GM12872 (cell line): ENCODE results near the gene MRPL22.

Experiments
- TF ChIP-seq, protein P1 (sequence below): IDR thresholded peaks from 3 replicates; pipeline ENCODE4 v1.5.1; 2011; ENCODE audit warnings: low read depth, mild to moderate bottlenecking, low read length, moderate library complexity; ENCODE audit not compliant: insufficient read depth

Gene MRPL22

DNA sequence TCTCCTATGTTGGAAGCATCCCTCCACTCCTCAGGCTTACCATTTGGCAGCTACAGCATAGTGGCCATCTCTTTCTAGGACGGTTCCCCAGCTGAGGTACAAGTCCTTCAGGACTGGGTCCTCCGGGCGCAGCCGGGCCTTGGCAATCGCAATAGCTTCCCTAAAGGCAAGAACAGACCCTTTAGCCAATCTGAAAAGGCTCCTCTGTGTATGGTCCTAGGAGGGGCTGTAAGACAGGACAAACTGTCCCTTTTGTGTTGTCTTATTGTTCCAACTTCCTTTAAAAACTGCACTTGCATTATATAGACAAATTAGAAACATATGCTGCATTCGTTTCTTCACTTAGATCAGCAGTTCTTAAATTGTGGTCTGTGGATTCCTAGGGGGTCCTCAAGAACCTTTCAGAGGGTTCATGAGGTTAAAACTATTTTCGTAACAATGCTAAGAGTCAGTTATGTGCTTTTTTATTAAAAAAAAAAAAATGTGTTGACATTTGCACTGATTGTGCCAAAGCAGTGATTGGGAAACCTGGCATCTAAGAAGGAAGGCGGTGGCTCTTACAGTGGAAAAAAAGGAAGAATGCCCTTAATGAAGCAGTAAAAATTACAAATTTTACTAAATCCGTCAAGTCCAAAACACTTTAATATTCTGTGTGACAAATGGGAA lies 41.6 kb upstream of the MRPL22 start:
- TF ChIP-seq, protein P1, sequence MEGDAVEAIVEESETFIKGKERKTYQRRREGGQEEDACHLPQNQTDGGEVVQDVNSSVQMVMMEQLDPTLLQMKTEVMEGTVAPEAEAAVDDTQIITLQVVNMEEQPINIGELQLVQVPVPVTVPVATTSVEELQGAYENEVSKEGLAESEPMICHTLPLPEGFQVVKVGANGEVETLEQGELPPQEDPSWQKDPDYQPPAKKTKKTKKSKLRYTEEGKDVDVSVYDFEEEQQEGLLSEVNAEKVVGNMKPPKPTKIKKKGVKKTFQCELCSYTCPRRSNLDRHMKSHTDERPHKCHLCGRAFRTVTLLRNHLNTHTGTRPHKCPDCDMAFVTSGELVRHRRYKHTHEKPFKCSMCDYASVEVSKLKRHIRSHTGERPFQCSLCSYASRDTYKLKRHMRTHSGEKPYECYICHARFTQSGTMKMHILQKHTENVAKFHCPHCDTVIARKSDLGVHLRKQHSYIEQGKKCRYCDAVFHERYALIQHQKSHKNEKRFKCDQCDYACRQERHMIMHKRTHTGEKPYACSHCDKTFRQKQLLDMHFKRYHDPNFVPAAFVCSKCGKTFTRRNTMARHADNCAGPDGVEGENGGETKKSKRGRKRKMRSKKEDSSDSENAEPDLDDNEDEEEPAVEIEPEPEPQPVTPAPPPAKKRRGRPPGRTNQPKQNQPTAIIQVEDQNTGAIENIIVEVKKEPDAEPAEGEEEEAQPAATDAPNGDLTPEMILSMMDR, result no peak

DNA sequence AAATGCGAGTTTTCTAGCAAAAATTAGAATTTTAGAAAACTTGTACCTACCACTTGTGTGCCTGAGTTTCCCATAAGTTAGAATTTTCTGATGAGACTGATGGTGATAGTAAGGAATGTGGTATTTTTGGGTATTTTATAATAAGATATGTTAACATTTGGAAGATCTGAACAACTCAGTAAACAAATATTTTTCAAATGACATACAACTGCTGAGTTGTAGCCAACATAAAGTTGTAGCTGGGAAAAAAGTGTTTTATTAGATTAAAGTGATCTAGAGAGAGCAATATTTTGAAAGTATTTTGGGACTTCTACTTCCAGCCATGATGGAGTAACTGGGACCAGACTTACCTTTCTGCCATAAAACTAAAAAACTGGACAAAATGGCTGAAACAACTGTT lies 40.8 kb upstream of the MRPL22 start:
- TF ChIP-seq, protein P1, result no peak

DNA sequence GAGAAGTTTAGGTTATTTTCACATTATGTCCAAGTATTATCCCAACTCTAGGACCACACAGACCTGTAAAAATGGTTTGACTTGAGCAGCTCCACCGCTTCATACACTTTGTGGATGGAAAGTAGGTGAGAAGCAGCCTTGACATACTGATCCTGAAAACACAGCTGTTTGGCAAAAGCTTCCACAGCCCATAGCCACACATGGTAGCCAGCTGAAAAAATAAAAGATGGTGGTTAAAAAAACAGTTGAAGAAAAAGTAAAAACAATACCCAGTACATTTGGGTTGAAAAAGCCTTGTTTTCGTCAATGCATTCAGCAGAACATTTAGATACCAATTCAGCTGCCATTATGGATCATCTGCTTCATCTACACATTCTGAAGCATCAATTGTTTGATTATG lies 39.6 kb upstream of the MRPL22 start:
- TF ChIP-seq, protein P1, result no peak

DNA sequence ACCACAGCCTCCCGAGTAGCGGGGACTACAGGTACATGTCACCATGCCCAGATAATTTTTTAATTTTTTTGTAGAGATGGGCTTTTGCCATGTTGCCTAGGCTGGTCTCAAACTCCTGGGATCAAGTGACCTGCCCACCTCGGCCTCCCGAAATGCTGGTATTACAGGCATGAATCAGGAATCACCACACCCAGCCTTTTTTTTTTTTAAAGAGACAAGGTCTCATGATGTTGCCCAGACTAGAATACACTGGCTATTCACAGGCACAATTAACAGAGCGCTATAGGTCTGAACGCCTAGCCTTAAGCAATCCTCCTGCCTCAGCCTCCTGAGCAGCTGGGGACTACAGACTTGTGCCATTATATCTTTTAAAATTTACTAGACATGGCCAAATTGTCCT lies 39.0 kb upstream of the MRPL22 start:
- TF ChIP-seq, protein P1, result no peak

DNA sequence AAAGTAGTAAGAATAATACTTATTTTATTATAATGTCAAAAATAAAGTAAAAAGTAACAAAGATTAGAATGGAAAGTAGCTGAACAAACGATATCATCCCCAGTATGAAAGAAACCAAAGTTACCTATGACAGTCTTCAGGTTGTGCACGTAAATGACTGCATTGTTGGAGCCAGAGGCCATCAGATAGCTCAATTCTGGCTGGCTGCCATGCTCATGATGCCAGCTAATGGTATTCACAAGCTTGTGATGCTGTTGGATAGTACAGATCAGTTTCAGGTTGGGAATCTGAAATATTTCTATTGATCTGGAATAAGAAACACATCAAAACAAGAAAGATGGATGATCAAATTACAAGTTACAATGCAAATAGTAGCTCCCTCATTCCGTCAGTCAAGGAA lies 24.0 kb upstream of the MRPL22 start:
- TF ChIP-seq, protein P1, result no peak

DNA sequence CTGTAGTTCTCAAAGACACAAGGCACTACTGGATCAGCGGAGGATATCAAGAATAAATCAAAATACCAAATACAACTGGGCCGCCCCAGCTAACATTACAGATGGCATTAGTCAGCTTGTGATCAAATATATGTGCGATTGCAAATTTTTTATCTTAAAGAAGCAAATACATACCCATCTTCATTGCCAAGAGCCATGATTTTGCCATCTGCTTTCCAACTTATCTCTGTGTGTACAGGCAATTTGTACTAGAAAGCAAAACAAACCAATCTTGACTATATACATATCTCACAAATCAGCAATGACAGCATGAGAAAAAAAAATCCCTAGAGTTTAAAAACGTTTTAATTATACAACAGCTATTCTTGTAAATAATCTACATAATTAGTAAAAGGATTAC lies 23.1 kb upstream of the MRPL22 start:
- TF ChIP-seq, protein P1, result no peak

DNA sequence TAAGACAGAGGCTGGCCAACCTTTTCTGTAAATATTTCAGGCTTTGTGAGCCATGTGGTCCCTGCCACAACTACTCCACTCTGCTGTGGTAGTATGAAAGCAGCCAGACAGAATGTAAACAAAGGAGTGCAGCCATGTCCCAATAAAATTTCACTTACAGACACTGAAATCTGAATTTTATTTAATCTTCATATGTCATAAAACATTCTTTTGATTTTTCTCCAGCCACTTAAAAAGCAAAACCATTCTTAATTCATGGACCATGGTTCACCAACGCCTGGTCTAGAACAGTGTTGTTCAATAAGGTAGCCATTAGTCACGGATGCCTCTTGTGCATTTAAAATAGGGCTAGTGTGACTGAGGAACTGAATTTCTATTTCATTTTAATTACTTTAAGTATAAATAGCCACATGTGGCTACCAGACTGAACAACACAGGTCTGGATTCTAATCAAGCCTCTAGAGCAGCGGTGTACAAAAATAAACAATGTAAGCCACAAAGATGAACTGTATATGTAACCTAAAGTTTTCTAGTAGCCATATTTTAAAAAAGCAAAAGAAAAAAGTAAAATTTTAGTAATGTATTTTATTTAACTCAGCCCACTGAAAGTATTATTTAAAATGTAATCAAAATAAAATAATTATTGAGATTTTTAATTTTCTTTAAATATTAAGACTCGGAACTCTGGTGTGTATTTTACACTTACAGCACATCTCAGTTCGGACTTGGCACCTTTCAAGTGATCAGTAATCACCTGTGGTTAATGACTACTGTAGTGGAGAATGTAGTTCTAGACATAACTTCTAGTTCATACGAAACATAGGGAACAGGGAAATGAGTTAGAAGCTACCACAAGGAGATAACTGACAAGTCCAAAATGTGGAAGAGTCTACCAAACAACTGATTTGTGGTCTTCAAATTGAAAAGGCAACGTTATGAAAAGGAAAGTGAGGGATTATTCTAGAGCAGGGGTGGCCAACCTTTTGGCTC lies 17.1 kb upstream of the MRPL22 start:
- TF ChIP-seq, protein P1, result no peak
